HG03521 (cell line): Measurements from ENCODE around the gene OXSR1.
"Not testable (repeated sequence)": the region's sequence is repeated elsewhere in the genome, so short reads cannot be mapped to it uniquely, and the experiment has no call there.

Experiments
- ATAC-seq: cut with Tn5 transposase; IDR thresholded peaks from one replicate; pipeline ENCODE4 v1.9.1; 2021; ENCODE audit warnings: mild to moderate bottlenecking, moderate library complexity; ENCODE audit not compliant: unreplicated experiment

OXSR1 gene

DNA sequence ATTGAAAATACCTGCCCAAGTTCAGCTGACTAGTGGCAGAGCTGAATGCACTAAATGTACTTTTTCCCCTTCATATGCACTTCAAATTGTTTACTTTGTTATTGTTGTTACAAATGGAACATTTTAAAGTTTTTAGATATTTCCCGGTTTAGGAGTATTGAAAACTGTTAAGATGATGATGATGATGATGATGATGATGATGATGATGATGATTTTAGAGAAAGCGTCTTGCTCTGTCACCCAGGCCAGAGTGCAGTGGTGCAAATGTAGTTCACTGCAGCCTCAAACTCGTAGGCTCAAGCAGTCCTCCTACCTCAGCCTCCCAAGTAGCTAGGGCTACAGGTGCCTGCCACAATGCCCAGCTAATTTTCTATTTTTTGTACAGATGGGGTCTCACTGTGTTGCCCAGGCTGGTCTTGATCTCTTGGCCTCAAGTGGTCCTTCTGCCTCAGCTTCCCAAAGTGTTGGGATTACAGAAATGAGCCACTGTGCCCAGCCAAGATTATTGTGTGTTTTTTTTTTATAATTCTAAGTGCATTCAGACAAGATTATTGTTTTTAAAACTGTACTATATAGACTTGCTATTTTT, 54.4 kb downstream of the OXSR1 start:
- ATAC-seq, result no peak

DNA sequence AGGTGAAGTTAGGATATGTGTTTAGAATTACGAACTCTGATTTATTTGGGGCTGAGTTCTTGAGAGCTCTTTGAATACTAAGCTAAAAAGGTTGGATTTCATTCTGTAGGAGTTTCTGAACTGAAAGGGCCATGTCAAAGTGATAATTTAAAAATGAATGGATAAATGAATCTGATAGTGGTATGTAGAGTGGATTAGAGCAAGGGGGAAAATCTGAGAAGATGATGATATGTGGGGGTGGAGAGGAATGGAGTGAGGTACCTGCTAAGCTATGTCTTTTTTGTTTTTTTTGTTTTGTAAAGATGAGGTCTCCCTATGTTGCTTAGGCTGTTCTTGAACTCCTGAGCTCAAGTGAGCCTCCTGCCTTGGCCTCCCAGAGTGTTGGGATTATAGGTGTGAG, 55.7 kb downstream of the OXSR1 start:
- ATAC-seq, result no peak

DNA sequence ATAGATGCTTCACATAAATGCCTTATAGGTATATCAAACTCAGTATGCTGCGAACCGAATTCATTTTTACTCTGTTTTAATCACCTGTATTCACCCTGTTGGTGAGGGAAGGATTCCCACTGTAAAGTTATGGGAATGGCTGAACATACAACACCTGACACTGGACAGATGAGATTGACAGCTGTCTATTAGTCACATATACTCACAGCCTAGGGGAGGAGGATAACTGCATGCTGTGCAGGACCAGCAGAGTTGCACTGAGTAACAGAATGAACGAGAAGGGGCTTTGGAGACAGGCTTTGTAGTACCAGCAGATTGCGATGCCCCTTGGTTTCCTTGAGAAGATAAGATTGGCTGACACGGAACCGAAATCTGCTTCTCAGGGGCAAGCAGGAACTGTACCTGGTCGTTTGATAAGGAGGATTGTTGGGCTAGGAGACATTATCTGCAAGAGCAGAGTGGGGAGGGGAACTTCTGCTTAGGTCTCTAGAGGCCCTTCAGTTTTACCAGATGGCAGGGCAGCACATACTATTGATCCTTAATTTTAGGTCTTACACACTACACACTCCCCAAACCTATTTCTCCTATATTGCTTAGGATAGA, 56.8 kb downstream of the OXSR1 start:
- no peak for ATAC-seq

DNA sequence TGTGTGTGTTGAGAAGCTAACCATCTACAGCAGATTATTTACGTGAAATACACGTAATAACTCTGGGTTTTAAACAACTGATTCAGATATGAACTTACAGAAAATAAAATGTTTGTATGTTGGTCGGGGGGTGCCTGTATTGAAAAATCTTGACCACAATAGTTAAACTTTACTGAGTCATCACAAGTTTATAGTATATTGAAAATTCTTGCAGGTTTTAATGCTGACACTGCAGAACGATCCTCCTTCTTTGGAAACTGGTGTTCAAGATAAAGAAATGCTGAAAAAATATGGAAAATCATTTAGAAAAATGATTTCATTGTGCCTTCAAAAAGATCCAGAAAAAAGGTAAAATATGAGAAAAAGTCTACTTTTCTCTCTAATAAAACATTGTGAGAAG, 59.0 kb downstream of the OXSR1 start:
- no peak for ATAC-seq

DNA sequence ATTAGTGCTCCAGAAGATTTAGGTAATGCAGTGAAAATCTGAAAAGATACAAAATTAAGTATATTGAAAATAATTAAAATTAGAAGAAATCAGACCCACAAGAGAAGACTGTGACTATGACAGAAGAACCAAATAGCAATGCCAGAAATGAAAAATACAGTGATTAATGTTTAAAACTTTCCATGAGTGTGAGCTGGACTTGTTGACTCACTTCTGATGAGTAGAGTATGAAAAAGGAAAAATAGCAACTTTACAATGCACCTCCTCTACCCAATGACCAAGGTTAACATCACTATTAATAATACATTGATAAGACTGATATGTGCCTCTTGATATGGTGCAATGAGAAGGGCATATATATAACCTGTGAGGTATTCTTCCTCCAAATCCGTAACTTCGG, 60.9 kb downstream of the OXSR1 start:
- no peak for ATAC-seq

DNA sequence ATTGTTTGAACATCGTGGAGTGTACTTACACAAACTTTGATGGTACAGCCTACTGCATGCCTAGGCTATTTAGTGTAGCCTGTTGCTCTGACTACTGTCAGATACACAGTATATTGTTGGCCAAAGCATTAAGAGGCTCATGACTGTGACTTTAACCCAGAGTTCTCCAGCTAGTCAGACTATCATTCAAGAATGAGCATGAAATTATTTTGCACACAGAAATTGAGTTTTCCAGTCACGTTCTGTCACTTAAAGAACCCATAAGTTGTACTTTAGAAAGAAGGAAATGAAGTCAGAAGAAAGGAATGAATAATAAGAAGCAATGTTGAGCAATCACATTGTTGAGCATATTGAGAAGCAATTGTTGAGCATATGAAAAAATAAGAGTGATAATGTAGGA, 62.7 kb downstream of the OXSR1 start:
- ATAC-seq, result no peak

DNA sequence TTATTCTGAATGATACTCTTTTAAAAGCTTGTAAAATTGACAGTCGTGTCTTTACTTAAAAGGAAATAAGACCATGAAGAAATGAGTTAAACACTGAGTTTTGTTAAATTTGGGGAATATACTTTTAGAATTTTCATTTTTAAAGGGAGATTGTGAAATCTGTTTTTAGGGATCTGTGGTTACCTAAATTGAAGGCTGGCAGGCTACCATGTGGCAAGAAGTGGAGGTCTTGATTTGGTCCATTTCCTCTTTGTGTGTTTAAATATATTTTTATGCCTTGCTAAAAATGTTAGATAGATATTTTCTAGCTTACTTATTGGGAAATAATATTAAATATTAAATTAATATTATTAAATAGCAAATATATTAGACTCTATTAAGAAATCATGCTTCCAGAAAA, 63.7 kb downstream of the OXSR1 start:
- no peak for ATAC-seq

DNA sequence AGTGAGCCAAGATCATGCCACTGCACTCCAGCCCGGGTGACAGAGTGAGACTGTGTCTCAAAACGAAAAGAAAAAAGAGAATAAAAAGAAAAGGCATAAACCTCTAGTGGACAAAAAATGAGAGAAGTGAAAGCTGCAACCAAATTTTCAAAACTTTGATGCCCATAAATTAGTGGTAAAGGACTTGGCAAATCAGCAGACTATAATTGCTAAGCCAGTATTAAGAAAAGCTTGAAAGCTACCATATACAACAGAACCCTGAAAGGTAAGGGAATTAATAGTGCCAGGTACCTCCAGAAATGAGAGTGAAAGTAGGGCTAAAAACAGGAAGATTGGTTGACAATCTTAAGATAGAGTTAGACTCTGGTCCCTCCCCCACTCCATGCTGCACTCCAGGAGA, 67.4 kb downstream of the OXSR1 start:
- no peak for ATAC-seq

DNA sequence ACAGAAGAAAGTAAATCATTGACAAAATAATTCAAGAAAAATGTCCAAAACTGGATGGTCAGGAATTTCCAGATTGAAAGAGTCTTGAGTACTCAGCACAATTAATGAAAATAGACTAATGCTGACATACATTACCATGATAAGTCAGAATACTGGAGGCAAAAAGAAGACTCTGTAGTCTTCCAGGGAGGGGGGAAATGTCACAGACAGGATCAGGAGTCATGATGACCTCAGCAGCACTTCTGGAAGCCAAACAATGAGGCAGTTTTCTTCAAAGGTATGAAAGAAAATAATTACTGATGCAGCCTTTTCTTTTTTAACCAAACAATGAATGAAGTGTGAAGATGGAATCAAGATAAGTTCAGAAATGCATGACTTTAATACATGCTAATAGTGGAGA, 70.1 kb downstream of the OXSR1 start:
- no peak for ATAC-seq

DNA sequence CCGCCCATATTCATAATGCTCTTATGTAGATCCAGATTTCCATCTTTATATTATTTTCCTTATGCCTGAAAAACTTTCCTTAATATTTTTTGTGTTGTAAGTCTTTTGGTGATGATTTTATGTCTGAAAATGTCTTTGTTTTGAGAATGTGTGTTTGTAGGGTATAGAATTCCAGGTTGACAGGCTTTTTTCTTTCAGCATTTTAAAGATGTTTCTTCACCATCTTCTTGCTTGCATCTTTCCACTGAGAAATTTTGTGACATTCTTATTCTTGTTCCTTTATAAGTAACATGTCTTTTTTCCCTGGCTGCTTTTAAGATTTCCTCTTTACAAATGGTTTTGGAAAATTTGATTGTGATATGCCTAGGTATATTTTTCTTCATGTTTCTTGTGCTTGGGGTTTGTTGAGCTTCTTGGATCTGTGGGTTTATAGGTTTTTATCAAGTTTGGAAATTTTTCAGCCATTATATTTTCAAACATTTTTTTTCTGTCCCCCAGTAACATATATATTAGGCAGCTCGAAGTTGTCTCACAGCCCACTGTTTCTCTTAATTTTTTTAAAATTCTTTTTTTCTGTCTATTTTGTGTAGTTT, 73.2 kb downstream of the OXSR1 start:
- ATAC-seq, result no peak

DNA sequence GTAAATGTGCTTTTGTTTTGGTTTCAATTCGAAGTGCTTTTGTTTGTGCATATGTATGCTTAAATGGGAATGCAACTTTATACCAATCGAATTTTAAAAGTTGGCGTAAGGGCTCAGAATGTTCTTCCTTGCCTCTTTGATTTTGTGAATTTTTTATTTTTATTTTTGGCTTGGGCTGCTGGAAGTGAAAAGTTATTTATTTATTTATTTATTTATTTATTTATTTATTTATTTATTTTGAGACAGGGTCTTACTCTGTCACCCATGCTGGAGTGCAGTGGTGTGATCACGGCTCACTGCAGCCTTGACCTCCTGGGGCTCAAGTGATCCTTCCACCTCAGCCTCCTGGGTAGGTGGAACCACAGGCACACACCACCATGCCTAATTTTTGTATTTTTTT, 77.5 kb downstream of the OXSR1 start:
- not testable (repeated sequence) for ATAC-seq

DNA sequence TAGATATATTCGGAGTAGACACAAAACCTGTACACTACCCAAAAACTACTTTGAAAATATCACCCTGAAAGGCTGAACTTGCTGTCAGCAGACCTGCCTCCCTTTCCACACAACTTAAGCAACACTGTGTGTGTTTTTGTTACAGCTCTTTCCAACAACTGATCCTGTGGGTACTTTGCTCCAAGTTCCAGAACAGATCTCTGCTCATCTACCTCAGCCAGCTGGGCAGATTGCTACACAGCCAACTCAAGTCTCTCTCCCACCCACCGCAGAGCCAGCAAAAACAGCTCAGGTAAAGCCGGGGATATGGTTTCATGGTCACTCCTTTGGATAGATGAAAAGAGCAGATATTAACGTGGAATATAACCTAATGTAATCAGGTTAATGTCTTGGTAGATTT, 80.6 kb downstream of the OXSR1 start:
- no peak for ATAC-seq

DNA sequence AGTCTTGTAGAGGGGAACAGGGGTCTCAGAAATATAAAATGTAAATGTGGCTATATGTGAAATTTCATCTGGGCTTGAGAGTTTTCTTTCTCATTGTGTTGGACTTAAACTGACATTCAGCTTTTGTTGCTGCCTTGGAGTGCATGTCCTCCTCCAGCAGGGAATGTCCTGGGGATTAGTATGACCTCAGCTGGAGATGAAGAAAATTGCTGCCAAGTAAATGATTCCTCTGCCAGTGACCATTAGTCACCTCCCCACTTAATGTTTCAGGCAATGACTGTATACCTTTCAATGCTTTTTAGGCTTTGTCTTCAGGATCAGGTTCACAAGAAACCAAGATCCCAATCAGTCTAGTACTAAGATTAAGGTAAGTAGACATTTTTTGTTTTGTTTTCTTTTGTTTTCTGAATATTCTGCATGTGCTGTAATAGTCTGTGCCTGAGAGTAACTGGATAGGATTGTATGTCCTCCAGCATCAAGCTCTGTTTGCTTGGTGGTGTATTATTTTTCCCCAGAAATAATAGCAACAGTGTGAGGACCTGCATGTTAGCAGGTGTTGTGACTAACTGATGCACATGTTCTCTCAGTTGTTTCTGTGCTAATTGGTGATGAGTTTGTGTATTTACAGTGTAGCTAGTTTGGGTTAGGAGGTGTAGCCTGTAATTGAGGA, 82.2 kb downstream of the OXSR1 start:
- no peak for ATAC-seq

DNA sequence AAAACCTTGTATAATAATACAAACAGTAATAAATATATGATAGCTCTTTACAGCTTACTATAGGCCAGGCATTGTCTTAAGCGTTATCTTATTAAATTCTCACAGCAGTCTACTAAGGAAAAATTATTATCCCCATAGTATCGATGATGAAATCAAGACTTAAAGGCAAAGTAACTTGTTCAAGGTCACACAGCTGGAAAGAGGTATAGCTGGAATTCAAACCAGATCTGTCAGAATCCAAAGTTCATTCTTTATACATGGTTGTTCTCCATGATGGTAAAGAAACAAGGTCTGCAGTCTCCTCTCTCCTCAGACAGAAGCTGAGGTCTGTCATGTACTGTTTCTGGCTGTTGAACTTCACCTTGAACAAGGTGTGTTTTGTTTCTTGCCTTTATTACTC, 84.9 kb downstream of the OXSR1 start:
- ATAC-seq, result no peak

DNA sequence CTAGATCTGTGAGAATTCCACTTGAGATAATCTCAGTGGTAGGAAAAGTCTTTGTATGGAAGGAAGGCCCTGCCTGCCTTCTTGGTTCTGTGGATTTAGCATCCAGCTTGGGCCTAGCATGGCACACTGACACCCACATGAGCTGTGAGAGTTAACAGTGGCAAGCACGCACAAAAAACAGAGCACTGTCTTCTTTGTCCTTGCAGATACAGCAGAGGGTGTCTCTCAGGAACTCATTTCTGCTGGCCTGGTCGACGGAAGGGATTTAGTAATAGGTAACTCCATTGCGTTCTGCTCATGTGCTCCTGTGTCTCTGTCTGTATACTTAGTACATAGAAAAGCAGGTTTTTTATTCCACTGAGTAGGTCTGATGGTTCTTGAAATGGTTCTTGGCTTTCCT, 85.9 kb downstream of the OXSR1 start:
- ATAC-seq, result no peak

DNA sequence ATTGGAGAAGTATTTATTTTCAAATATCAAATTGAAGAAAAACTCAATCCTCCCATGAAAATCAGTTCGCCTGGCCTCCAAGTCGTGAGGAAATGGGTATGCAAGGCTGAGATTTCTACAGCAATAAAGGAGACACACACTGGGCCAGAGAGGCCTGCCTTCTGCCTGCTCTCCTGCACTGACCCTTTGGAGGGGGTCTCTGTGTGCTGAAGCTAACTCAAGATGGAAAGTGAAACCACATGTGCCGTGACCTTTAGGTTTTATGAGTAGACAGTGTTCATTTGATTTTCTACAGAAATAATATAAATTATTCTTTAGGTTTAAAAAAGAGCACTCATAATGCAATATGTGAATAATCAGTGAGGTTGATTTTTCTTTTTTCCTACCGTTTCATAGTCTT, 88.4 kb downstream of the OXSR1 start:
- ATAC-seq, result no peak

DNA sequence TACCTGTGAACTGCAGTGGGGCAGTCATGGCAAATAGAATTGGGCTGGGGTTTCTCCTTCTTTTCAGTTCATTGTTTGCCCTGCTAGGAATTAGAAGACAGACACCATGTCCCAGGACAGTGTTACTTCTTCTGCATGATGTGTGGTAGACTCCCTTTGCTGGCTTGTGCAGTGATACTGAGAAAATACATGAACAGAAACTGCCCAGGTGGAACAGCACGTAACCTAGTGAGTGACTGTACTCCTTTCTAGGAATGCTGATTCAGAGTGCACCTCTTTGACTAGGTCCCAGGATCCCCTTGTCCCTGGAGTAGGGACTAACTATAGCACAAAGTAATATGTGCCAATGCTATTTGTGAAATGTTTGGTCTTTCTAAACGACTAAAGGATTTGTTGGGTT, 89.5 kb downstream of the OXSR1 start:
- no peak for ATAC-seq

DNA sequence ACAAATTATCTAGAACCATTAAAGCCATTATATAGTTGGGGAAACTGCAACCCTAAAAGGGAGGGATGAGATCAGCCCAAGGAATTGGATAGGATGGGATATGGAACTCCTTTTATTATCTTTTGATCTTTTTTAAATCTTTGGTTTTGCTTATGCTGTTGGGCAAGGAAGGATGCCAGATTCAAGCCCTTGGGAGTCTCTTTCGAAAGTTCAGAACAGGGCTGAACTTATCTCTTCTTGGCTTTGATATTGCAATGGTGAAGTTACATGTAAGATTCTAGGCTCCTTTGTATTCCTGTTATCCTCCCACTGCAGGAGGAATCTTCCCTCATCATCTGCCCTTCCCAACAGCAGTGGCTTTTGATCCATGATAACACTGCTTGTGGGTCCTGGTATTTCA, 90.3 kb downstream of the OXSR1 start:
- no peak for ATAC-seq

DNA sequence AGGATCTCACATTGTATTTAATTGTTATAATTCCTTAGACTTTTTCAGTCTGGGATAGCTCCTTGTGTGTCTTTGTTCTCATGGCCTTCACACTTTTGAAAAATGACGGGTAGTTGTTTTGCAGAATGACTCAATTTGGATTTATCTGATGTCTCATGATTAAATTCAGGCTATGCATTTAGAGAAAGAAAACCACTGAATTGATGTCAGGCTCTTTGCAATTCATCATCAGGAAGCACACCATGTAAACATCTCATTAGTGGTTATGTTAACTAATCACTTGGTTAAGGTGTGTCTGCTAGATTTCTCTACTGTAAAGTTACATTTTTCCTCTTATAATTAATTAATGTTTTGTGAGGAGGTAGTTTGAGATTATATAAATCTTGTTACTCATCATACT, 92.2 kb downstream of the OXSR1 start:
- ATAC-seq, result no peak

DNA sequence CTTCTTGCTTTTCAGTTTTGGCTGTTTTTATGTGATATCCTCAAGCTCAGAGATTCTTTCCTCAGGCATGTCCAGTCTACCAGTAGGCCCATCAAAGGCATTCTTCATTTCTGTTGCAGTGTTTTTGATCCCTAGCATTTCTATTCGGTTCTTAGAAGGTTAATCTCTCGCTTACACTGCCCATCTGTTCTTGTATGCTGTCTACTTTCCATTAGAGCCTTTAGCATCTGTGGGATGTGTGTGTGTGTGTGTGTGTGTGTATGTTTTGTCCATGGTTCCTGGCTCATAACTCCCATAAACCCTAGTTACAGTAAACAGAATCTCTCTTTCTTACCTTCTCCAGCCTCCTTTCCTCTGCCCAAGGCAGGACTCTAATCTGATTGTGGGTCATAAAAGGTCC, 95.1 kb downstream of the OXSR1 start:
- no peak for ATAC-seq

DNA sequence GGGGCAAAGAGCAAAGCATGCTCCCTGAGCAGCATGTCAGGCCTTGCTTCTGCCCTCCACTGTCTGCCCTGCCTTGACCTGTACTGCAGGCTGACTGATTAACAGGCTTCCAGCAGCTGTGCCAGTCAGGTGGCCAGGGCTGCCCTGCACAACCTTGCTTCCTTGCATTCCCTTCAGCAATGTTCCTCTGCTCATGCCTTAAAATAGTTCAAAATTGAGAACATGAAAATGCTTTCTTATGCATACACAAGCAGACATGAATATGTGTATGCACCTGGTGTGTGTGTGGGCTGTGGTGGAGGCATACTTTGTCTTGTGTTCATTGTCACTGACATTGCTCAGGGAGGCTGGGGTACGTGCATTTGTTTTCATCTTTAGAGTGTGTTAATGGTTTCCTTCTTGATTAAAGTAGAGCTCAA, 99.0 kb downstream of the OXSR1 start:
- ATAC-seq, result no peak

DNA sequence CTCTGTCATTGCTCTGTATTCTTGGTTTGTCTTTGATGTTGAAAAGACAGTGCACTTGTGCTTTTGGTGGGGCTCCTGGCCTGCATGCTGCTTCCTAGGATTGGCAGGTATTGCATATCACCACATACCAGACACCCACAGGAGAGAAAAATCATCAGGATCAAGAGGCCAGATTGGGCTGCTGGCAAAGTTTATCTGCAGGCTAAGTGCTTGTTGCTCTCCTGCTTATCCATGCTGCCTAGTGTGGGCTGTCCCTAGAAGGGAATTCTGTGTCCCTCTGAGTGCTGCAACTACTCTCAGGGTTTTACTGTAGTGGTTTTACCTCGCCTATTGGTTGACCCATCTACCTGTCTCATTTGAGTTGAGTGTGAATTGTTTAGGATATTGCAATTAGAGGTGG, 99.4 kb downstream of the OXSR1 start:
- no peak for ATAC-seq
